ENCODE results near the gene UNCX. TPM values are rescaled to one million over a fixed set of nuclear protein-coding genes. Genes with fewer than 3 reads are reported as not detected.

Gene UNCX
- total and polyA plus RNA-seq, 2 of the 8 experiments (the other 6 are each of a cell fraction or from before 2014, with no cell fraction given): not detected

- Histone ChIP-seq H2BK5ac (ENCODE audit: low read depth, low read length) (no peak overlapping the region), H4K5ac (ENCODE audit: insufficient read length, low read depth, low read length) (no peak overlapping the region), H2BK15ac (ENCODE audit: low read length) (no peak overlapping the region), H4K8ac (ENCODE audit: extremely low read depth, insufficient read depth, low read length) (no peak overlapping the region), H3K14ac (ENCODE audit: insufficient read length) (no peak overlapping the region), H3K4me3 (ENCODE audit: extremely low read depth in 1 of 4, insufficient read depth in 2 of 4, low read depth in 3 of 4, low read length in 4 of 4) (no peak overlapping the region), H3K4me1 (replicated peaks in 1 of 4; ENCODE audit: control insufficient read depth in 3 of 4, insufficient read depth in 4 of 4, low read length in 3 of 4) (no peaks in the 10 kb centered on the region), H2BK20ac (ENCODE audit: low read length) (no peak overlapping the region), H3K18ac (ENCODE audit: extremely low read depth, low read length) (no peak overlapping the region), H2BK12ac (ENCODE audit: low read depth, low read length) (no peak overlapping the region), H2BK120ac (replicated peaks; ENCODE audit: low read depth, low read length) (no peak overlapping the region), H3K79me2 (ENCODE audit: control insufficient read depth in 1 of 2, insufficient read depth in 2 of 2, low read length in 2 of 2) (no peaks in the 10 kb centered on the region), H3K79me1 (ENCODE audit: low read depth, low read length) (no peaks in the 10 kb centered on the region), H3K56ac (replicated peaks; ENCODE audit: insufficient read length, low read depth, low read length) (no peak overlapping the region), H2AFZ (ENCODE audit: low read length) (no peak overlapping the region), H3K36me3 (ENCODE audit: control insufficient read depth in 2 of 4, insufficient read depth in 4 of 4, low read length in 3 of 4) (no peaks in the 10 kb centered on the region), H3K23ac (ENCODE audit: insufficient read length) (no peak overlapping the region), H3K4me2 (ENCODE audit: insufficient read depth in 1 of 2, low read depth in 2 of 2, low read length in 2 of 2) (no peak overlapping the region), H3K23me2 (ENCODE audit: low read depth, low read length) (no peaks in the 10 kb centered on the region), H3K9me3 (ENCODE audit: insufficient read depth in 2 of 2, low read depth in 1 of 2, low read length in 1 of 2) (no peaks in the 10 kb centered on the region), H3K27ac (ENCODE audit: low read depth, low read length) (no peak overlapping the region), H3K27me3 (replicated peaks in 1 of 4; ENCODE audit: control insufficient read depth in 3 of 4, extremely low read depth in 1 of 4, insufficient read depth in 3 of 4, low read length in 3 of 4) (no peaks in the 10 kb centered on the region), H3K9ac (replicated peaks in 1 of 4; ENCODE audit: extremely low read depth in 1 of 4, low read depth in 3 of 4, low read length in 3 of 4) (no peak overlapping the region), H4K91ac (replicated peaks; ENCODE audit: insufficient read length, low read length) (no peak overlapping the region), H3K4ac (replicated peaks; ENCODE audit: insufficient read length, low read depth, low read length) (no peak overlapping the region), H2AK5ac (ENCODE audit: low read depth, low read length) (no peak overlapping the region), H4K20me1 (replicated peaks in 1 of 2; ENCODE audit: control insufficient read depth in 1 of 2, insufficient read depth in 2 of 2, low read length in 2 of 2) (no peaks in the 10 kb centered on the region)
- TF ChIP-seq MAX (IDR thresholded peaks at IDR 0.05) (no peak), MAFK (IDR thresholded peaks at IDR 0.05; ENCODE audit: low read depth, low read length) (no peak), SIX5 (IDR thresholded peaks at IDR 0.05; ENCODE audit: low read depth, low read length) (no peak), HDAC2 (IDR thresholded peaks at IDR 0.05; ENCODE audit: borderline replicate concordance in 1 of 2, low read depth in 2 of 2, low read length in 2 of 2) (no peak), SP2 (IDR thresholded peaks at IDR 0.05; ENCODE audit: low read length) (no peak), RBBP5 (IDR thresholded peaks at IDR 0.05; ENCODE audit: borderline replicate concordance, low read depth, low read length) (no peak), YY1 (IDR thresholded peaks at IDR 0.05; ENCODE audit: low read depth, low read length) (no peak), KDM4A (IDR thresholded peaks at IDR 0.05; ENCODE audit: low read depth, low read length, severe bottlenecking) (no peak)
- TF ChIP-seq, protein P1, sequence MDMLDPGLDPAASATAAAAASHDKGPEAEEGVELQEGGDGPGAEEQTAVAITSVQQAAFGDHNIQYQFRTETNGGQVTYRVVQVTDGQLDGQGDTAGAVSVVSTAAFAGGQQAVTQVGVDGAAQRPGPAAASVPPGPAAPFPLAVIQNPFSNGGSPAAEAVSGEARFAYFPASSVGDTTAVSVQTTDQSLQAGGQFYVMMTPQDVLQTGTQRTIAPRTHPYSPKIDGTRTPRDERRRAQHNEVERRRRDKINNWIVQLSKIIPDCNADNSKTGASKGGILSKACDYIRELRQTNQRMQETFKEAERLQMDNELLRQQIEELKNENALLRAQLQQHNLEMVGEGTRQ (IDR thresholded peaks at IDR 0.05; ENCODE audit: low read length): no peak
- 82% methylated on average over 13 of the region's 13 CpGs; no CpG with 5 or more reads in 1 of the 2 experiments for WGBS, 2 experiments (ENCODE audit: extremely low coverage in 1 of 2, insufficient coverage in 1 of 2, insufficient read length in 1 of 2, insufficient replicate concordance in 2 of 2, low coverage in 1 of 2, low lambda C conversion rate in 2 of 2, missing lambda C conversion rate in 1 of 2)
- CTCF ChIA-PET (ENCODE audit: partially characterized antibody): no interaction called here
- no peak for DNase-seq (ENCODE audit: low read depth in 1 of 2, low spot score in 2 of 2)
- POLR2A ChIA-PET (ENCODE audit: partially characterized antibody): no interaction called here
- no peak for FAIRE-seq
Observed at GRCh38 chr7:1281068-1281467, 48.4 kb downstream of the UNCX start.
